Thyroid gland (tissue), 4 donors: ENCODE measurements around the gene KRTAP9-7. TPM values are rescaled to one million over a fixed set of nuclear protein-coding genes. Genes with fewer than 3 reads are reported as not detected.
"Not testable (repeated sequence)": the region's sequence is repeated elsewhere in the genome, so short reads cannot be mapped to it uniquely, and the experiment has no call there.

ENCODE experiments used
- DNase-seq, 2 donors: peaks; one replicate each; pipeline ENCODE4 v3.0.0-alpha.2; 2019
- H3K27ac ChIP-seq, 3 donors: fragments of 200-600 bp; sonication (generic); 1 replicate in 2 of 3; 2 replicates in 1 of 3; pipeline ENCODE4 v1.5.1; 2016 to 2019; ENCODE audit warnings: mild to moderate bottlenecking in 1 of 3, moderate library complexity in 1 of 3
- H3K27me3 ChIP-seq: fragments of 200-600 bp; sonication (generic); one replicate; pipeline ENCODE4 v1.5.1; 2019
- H3K36me3 ChIP-seq, 2 donors: fragments of 200-600 bp; sonication (generic); one replicate each; pipeline ENCODE4 v1.5.1; 2016 to 2019
- H3K4me1 ChIP-seq, 2 donors: fragments of 200-600 bp; sonication (generic); one replicate each; pipeline ENCODE4 v1.5.1; 2017 to 2019
- H3K4me3 ChIP-seq, 3 donors: fragments of 200-600 bp; sonication (generic); replicated peaks in 1 of 3; 1 replicate in 2 of 3; 2 replicates in 1 of 3; pipeline ENCODE4 v1.5.1; 2016; ENCODE audit warnings: mild to moderate bottlenecking in 1 of 3
- H3K9me3 ChIP-seq: fragments of 200-600 bp; sonication (generic); one replicate; pipeline ENCODE4 v1.5.1; 2017
- CTCF ChIP-seq, 6 experiments: fragments of 200-600 bp in 3 of 6; fragments of 450-650 bp in 3 of 6; sonication (generic) in 3 of 6; IDR thresholded peaks; one replicate each; pipeline ENCODE4 v1.5.1; 2016 to 2019; ENCODE audit warnings: antibody characterized with exemption in 6 of 6, mild to moderate bottlenecking in 2 of 6, inconsistent platforms in 1 of 6, moderate library complexity in 1 of 6
- POLR2A ChIP-seq, 2 donors: fragments of 450-650 bp; IDR thresholded peaks; one replicate each; pipeline ENCODE4 v1.6.1; 2017; ENCODE audit warnings: antibody characterized with exemption in 2 of 2, mild to moderate bottlenecking in 2 of 2, moderate library complexity in 1 of 2
- WGBS, 2 donors: methylation state at CpG; one replicate each; pipeline ENCODE4 v1.1.5; 2017; 5-methylcytosine and 5-hydroxymethylcytosine counted together
- intact Hi-C: fragments of 100-400 bp; cut with DNase I; formaldehyde crosslinking; loops from one replicate; pipeline ENCODE4 v1.15.1; 2023
- total RNA-seq, 4 donors: library from RNA; depleted of rRNA; stranded (reverse); fragments of >200 nt; gene quantifications; one replicate each; pipeline ENCODE4 v1.2.3, GENCODE V29; 2016

KRTAP9-7 gene
- total RNA-seq, 4 donors from 2014 or later: not detected

GRCh38 chr17:41263212-41263611 lies 12.3 kb upstream of the KRTAP9-7 start:
- TF ChIP-seq CTCF (IDR thresholded peaks at IDR 0.05) (no peak), POLR2A (IDR thresholded peaks at IDR 0.05) (no peak)
- WGBS, 2 donors: 64 to 90% methylated on average over 2 of the region's 2 CpGs
- intact Hi-C loops: no loop called here

GRCh38 chr17:41264599-41264998 lies 10.9 kb upstream of the KRTAP9-7 start:
- DNase-seq: no peak
- H3K27me3 ChIP-seq: no peaks in the 10 kb centered on the region
- WGBS, 2 donors: 36 to 47% methylated on average over 3 of the region's 3 CpGs
- no peaks in the 10 kb centered on the region for H3K4me1 ChIP-seq
- TF ChIP-seq POLR2A (IDR thresholded peaks at IDR 0.05) (no peak), CTCF (IDR thresholded peaks at IDR 0.05) (no peak)
- H3K27ac ChIP-seq: no peak overlapping the region
- H3K36me3 ChIP-seq: no peaks in the 10 kb centered on the region
- intact Hi-C loops: no loop called here
- no peaks in the 10 kb centered on the region for H3K9me3 ChIP-seq
- H3K4me3 ChIP-seq: no peak overlapping the region

More at GRCh38 chr17:41263212-41263611, 12.3 kb upstream of the KRTAP9-7 start:
- Histone ChIP-seq H3K4me1 (no peaks in the 10 kb centered on the region), H3K36me3 (no peaks in the 10 kb centered on the region), H3K9me3 (no peaks in the 10 kb centered on the region), H3K4me3 (no peak overlapping the region), H3K27ac (no peak overlapping the region), H3K27me3 (no peaks in the 10 kb centered on the region)
- DNase-seq: no peak

GRCh38 chr17:41265078-41265477 lies 10.4 kb upstream of the KRTAP9-7 start, which contains the start of gene KRTAP9-6:
Gene KRTAP9-6, plus strand, starts transcription at chr17:41265378. Its CDS starts 0 bp downstream, at chr17:41265378.
- TF ChIP-seq CTCF (IDR thresholded peaks at IDR 0.05): no peak
- no peak for TF ChIP-seq POLR2A (IDR thresholded peaks at IDR 0.05)
- no peaks in the 10 kb centered on the region for H3K9me3 ChIP-seq
- no peaks in the 10 kb centered on the region for H3K27me3 ChIP-seq
- no peak for DNase-seq
- 52 to 59% methylated on average over 2 of the region's 2 CpGs for WGBS, 2 donors
- no peaks in the 10 kb centered on the region for H3K36me3 ChIP-seq
- no peak within 1 kb of the TSS for H3K4me3 ChIP-seq
- intact Hi-C loops: no loop called here
- H3K27ac ChIP-seq: no peak within 1 kb of the TSS
- no peaks in the 10 kb centered on the region for H3K4me1 ChIP-seq

GRCh38 chr17:41267711-41268110 lies 7.8 kb upstream of the KRTAP9-7 start:
- intact Hi-C loops: no loop called here
- TF ChIP-seq POLR2A (IDR thresholded peaks at IDR 0.05) (no peak), CTCF (IDR thresholded peaks at IDR 0.05) (no peak)
- Histone ChIP-seq H3K9me3 (no peaks in the 10 kb centered on the region), H3K27ac (no peak overlapping the region), H3K4me3 (no peak overlapping the region), H3K36me3 (no peaks in the 10 kb centered on the region), H3K27me3 (no peaks in the 10 kb centered on the region), H3K4me1 (no peaks in the 10 kb centered on the region)
- no CpG with 5 or more reads among the region's 3 CpGs for WGBS, 2 donors
- DNase-seq: no peak

GRCh38 chr17:41271323-41271722 lies 4.2 kb upstream of the KRTAP9-7 start:
- H3K9me3 ChIP-seq, H3K4me1 ChIP-seq, H3K4me3 ChIP-seq, DNase-seq, H3K27me3 ChIP-seq, intact Hi-C loops, H3K27ac ChIP-seq, H3K36me3 ChIP-seq: not testable (repeated sequence)
- no CpG with 5 or more reads among the region's 1 CpG for WGBS, 2 donors

GRCh38 chr17:41271858-41272257 lies 3.6 kb upstream of the KRTAP9-7 start:
- Histone ChIP-seq H3K36me3 (no peaks in the 10 kb centered on the region), H3K27me3 (no peaks in the 10 kb centered on the region), H3K4me3 (no peak overlapping the region), H3K27ac (no peak overlapping the region), H3K4me1 (no peaks in the 10 kb centered on the region), H3K9me3 (no peaks in the 10 kb centered on the region)
- TF ChIP-seq POLR2A (IDR thresholded peaks at IDR 0.05): no peak
- no peak for TF ChIP-seq CTCF (IDR thresholded peaks at IDR 0.05)
- DNase-seq: no peak
- WGBS, 2 donors: no CpG with 5 or more reads among the region's 1 CpG
- intact Hi-C loops: no loop called here
